Epidermal melanocyte (primary cell): ENCODE measurements around the gene DOHH.

ENCODE experiments used
- DNase-seq: peaks from one replicate; pipeline ENCODE4 v3.0.0; 2011; ENCODE audit warnings: low spot score; ENCODE audit not compliant: insufficient read length

DOHH gene

DNA sequence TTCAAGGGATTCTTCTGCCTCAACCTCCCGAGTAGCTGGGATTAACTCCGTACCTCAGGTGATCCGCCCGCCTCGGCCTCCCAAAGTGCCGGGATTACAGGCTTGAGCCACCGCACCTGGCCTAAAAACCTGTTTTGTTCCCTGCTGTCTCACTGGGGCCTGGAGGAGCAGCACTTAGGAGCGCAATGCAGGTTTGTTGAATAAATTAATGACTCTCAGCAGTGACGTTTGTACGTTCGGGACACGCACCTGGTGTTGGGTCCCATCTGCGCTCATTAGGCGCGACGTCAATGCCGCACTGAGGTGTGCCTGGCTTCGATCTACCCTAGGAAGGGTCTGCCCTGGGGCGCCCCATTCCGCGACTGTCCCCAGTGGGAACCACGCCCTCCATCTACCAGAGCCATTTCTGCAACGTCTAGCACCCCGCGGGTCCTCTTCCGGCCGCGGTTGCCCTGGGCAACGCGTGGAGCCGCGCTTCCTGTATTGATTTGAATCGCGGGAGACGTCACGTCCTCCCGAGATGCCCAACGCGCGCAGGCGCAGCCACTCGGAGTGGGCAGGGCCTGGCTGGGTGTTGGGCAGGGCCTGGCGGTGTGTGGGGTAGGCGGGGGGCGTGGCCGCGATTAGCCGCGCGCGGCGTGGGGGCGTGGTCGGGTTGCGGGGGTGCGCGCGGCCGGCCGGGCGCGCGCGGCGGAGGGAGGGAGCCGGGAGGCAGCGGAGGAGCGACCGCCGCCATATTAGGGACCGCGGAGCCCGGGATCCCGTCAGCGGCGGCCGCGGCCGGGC lies 5.3 kb upstream of the DOHH start, which contains the start of gene FZR1:
FZR1 (plus strand) TSS at position 714 of the 786 bp plus-strand sequence. CDS start 16,679 bp downstream, outside the sequence.
- peak; percentile 99 for DNase-seq

DNA sequence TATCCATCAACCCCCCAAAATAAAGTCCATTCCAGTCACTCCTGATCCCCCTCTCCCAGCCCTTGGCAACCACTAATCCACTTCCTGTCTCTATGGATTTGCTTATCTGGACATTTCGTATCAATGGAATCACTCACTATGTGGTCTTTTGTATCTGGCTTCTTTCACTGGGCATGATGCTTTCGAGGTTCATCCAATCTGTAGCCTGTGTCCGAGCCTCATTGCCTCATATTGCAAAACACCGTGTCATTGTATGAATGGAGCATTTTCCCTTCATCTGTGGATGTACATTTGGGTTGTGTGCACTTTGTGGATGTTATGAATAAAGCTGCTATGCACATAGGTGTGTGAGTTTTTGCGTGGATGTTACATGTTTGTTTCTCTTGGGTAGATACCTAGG lies 4.3 kb upstream of the DOHH start:
- no peak for DNase-seq

DNA sequence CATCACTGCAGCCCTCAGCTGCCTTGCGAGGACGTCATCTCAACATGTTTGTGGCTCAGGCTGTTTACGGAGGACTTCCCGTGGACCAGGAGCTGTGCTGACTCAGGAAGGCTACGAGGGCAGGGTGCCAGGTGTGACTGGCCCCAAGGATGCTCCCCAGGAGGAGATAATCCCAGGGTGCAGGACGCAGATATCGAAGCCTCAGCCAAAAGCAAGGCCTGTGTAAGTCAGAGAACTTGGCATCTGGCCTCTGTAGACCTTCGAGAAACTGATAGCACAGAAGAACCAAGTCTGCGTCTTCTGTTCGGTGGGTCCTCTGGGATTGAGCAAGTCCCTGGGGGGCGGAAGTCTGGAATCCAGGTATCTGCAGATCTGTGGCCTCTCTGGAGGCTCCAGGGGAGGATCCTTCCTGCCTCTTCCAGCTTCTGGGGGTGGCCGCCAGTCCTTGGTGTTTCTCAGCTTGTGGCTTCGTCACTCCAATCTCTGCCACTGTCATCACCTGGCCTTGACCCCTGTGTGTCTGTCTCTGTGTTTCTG lies 2.6 kb upstream of the DOHH start:
- DNase-seq: no peak

- no peak for DNase-seq
Measured at GRCh38 chr19:3501780-3502179, 1.3 kb upstream of the DOHH start.

DNA sequence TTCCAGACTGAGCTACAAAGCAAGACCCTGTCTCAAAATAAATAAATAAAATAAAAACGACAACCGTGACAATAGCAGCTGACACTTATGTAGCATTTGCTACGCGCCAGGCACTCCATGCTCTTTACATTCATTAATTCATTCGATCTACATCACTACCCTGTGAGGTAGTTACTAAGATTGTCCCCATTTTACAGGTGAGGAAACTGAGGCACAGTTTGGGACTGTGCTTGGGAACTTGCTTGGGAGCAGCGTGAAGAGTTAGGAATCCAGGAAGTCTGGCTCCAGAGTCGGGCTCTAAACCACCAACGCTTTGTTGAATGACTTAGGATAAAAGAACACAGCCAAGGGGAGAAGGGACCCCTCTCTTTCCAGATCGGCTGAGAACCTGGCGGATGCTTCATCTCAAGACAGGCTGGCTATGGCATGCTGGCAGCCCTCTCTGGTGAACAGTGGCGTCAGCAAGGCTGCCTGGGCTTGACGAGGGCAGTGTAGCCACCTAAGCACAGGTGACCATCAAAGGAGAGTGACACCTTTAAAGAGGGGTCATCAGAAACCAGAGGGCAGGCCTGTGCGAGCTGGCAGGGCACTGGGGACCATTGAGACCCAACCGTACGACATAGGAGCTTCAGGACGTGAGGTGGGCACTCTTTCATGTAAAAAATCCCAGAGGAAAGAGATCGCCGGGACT lies 591 bp downstream of the DOHH start:
- DNase-seq: no peak

DNA sequence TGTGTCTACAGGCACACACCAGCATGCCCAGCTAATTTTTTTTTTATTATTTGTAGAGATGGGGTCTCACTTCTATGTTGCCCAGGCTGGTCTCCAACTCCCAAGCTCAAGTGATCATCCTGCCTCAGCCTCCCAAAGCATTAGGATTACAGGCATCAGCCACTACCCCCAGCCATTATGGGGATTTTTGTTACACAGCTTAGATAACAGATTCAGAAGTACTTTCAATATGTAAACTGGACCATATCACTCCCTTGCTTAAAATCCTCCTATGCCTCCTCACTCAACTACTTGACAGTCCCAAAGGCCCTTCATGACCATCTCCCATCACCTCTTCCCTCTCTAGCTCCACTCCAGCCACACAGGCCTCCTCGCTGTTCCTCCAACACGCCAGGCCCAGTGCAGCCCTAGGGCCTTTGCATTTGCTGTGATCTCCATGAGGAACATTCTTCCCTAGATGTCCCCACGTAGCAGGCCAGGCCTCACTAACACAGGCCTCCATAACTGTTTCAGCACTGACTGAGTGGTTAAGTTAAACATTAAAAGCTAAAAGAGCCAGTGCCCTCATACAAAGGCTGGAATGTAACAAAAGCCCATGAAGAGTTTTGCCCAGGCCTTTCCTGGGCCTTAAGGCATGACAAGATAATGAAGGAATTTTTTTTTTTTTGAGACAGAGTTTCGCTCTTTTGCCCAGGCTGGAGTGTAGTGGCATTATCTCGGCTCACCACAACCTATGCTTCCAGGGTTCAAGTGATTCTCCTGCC lies 2.5 kb downstream of the DOHH start:
- DNase-seq: no peak

DNA sequence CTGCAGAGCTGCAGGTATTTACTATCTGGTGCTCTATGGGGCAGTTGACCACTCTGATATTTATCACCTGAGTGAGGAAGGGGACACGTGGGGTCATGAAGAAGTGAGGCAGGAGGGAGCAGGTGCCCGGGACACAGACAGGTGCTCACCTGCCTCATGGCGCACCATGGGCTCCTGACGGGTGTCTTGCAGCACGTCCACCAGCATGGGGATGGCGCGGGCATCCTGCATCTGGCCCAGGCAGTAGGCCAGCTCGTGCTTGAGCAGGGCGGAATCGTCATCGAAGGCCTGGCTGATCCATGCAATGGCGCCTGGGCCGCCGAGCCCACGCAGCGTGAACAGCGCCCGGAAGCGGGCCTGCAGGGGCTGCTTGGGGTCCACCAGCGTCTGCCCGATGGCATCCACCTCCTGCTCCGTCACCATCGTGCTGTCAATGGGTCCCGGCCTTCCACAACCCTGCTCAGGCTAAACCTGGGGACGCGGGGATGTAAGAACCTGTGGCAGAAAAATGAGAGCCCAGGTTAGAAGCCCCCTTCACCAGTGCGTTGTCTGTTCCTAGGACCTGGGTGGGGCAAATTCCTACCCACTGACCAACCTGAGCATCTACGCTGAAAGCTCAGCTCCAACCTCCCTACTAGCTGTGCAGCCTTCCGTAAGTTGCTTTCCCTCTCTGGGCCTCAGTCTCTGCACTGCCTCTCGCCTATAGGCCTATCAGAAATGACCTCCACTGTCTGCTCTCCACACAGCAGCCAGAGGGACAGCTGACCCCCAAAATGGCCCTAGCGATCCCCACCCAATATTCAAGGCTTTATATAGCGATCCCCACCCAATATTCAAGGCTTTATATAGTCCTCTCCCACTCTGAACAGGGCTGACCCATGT lies 3.8 kb downstream of the DOHH start:
- no peak for DNase-seq

- no peak for DNase-seq
Measured at GRCh38 chr19:3494559-3494958, 5.9 kb downstream of the DOHH start.

DNA sequence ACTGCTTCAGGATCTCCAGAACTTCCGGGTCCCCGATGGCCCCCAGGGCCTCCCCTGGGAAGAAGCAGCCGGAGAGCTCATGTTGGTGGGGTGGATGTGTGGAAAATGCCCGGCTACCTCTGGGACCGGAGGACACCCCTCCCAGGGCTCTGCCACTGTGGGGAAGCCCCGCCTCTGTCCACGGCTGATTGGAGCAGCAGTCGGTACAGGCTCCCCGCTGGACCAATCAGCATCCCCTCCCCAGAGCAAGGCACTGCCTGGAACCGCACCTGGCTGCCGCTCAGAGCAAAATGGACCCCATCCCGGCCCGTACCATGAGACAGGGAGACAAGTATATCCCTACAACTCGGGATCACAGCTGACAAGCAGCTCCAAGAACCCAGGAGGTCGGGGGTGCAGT lies 6.4 kb downstream of the DOHH start:
- DNase-seq: no peak

DNA sequence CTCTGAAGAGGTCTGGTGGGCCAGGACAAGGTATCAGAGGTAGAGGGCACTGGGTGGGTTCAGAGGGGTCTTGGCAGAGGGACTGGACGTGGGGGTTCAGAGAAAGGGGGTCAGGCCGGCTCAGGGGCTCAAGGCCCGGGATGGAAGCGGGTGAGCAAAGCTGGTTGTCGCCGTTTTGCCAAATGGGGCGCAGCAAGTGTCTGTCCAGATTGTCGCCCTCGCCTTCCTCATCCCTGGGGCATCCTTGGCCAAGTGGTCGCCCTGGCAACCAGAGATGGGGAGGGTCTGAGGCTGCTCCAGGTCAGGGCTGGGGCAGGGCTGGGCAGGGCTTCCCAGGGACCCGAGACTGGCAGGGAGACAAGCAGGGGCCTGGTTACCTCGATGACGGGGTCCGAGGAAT lies 6.8 kb downstream of the DOHH start:
- no peak for DNase-seq

DNA sequence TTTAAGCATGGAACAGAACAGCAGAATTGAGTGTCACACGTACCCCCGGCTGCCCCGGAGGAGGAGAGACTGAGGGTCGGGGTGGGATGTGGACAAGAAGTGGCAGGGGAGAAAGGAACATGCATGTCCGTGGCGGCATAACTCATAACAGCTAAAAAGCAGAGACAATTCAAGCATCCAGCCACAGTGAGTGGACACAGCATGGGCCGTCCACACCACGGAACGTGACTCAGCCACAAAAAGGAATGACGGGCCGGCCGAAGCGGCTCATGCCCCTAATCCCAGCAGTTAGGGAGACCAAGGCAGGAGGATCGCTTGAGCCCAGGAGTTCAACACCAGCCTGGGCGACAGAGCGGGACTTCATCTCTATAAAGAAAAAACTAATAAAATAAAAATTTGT lies 7.6 kb downstream of the DOHH start:
- DNase-seq: no peak

DNA sequence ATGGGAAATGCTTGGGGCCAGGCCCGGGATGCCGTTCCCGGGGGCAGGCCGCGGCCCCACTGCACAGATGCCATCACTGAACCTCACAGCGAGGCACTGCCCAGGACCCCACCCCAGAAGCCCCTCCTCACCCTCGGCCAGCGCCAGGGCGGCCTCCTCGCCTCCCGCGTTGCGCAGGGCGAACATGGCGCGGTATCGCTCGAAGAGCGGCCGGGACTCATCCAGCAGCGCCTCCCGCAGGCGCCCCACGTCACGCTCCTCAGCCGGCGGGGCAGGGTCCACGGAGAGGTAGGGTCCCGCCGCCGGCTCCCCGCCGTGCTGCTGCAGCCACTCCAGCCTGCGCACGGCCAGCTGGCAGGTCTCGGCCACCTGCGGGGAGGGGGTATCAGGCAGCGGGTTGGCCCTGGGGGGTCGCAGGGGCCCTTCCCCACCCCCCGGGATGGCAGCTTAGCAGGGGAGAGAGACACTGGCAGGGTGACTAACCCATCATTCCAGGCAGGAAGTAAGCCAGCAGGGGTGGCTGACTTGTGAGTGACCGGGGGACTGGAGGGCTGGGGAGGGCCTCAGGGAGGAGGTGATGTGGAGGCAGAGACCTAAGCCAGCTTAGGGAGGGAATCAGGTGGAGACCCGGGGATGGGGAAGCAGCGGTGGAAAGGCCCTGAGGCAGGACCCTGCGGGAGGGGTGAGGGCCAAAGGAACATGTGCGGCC lies 8.2 kb downstream of the DOHH start:
- DNase-seq: no peak

DNA sequence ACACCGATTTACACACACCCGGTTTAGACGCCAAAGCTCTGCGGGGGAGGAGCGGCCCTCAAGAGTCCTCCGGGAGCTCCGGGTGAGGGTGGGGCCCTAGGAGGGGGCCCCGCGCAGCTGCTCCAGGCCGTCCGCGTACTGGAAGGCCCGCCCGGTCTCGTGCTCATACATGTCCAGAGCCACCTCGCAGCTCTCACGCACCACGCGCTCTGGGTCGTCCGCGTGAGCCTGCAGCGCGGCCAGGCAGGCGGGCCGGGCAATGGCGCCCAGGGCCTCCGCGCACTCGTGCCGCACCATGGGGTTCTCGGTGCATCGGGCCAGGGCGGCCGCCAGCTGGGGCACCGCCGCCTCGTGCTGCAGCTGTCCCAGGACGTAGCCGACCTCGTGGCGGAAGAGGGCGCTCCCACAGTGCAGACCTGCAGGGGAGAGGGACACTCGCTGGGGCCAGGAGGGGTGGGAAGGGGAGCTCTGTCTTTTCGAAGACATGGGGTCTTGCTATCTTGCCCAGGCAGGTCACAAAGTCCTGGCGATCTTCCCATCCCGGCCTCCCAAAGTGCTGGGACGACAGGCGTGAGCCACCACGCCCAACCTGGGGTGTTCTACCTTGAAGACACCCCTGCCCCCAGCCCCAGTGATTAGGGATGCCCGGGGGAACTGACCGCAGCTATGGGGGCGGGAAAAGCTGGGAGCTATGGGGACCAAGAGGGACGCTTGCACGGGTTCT lies 8.9 kb downstream of the DOHH start:
- no peak for DNase-seq

- DNase-seq: no peak
Measured at GRCh38 chr19:3483226-3483628, 17.2 kb downstream of the DOHH start, which contains the start of gene SMIM44. SMIM44 (minus strand) TSS chr19:3483441; CDS start chr19:3483403, 38 bp downstream.

DNA sequence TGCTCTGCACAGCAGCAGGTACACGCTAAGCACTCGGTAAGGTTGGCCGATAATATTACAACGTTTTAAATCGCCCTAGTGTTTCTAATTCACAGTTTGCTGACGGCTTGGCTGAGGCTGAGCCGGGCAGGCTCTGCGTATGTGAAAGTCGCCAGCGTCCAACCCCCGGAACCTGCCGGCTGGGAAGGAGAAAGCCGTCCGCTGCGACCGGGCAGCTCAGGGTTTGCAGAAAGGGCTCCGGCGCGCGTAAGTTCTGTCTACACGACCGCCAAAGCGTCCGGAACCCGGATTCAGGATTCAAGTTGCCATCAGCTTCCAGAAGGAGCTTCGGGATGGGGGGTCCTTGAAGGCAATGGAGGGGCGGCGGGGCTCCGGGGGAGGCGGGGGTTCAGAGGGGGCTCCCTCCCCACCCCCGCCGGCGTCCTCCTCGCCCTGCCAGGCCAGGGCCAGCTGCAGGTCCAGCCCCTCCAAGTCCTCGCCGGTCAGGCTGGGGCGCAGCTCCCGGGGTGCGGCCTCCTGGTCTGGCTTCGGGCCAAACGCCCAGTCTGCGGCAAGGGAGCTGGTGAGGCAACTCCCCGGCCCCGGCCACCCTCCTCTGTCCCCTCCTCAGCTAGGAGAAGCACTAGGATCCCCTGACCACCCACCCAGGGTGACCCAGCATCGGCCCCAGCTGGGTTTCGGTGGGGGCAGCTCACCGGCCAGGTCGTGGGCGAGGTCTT lies 17.8 kb downstream of the DOHH start:
- no peak for DNase-seq

- DNase-seq: no peak
Measured at GRCh38 chr19:3481241-3482090, 19.0 kb downstream of the DOHH start.

DNA sequence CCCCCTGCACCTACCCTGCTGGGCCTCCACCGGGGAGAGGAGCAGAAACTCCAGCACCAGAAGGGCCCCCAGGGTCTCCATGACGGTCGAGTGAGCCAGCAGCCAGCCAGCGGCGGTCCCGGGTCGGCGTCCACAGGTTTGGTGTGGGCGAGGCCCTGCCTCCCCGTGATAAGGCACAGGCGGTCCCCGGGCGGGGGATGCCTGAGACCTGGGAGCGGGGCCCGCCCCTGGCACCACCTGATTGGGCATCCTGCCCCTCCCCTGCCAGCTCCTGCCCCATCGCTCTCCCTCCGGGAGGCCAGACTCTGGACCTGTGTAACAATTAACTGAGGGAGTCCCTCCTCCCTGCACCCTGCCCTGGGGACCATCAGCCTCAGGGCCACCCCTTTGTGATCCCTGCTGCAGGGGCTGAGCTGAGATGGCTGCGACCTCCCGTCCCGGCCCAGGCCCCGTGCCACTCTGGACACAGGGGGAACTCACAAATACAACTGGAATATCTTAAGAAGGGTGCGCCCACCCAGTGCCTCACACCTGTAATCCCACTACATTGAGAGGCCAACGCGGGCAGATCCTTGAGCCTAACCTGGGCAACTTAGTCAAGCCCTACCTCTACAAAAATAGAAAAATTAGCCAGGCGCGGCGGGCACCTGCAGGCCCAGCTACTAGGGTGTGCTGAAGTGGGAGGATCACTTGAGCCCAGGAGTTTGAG lies 19.9 kb downstream of the DOHH start, which contains the start of gene SMIM24:
SMIM24 (minus strand) TSS at position 143 of the 709 bp plus-strand sequence; CDS start at position 81, 62 bp downstream.
- no peak for DNase-seq
